HG03575 (cell line): ENCODE results near the gene CCDC172.
"Not testable (repeated sequence)": the region's sequence is repeated elsewhere in the genome, so short reads cannot be mapped to it uniquely, and the experiment has no call there.

Source experiments
- ATAC-seq: cut with Tn5 transposase; IDR thresholded peaks from one replicate; pipeline ENCODE4 v1.9.1; 2021; ENCODE audit not compliant: unreplicated experiment, insufficient number of reproducible peaks, low FRiP score; ENCODE audit errors: extremely low read depth

The CCDC172 gene

DNA sequence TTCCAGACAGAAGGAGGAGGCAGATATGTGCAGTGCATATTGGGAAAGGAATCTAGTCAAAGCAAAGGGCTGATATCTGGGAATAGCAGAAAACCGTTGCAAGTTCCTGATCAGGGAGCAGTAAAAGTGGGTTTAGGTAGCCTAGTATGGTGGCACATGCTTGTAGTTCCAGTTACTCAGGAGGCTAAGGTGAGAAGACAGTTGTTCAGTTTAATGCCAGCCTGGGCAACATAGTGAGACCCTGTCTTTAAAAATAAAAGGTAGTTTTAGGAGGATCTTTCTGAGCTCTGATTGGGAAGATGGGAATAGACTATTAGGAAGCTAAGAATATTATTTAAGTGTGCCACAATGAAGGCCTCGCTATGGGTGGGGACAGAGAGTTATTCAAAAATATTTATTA lies 1.7 kb downstream of the CCDC172 start:
- no peak for ATAC-seq

DNA sequence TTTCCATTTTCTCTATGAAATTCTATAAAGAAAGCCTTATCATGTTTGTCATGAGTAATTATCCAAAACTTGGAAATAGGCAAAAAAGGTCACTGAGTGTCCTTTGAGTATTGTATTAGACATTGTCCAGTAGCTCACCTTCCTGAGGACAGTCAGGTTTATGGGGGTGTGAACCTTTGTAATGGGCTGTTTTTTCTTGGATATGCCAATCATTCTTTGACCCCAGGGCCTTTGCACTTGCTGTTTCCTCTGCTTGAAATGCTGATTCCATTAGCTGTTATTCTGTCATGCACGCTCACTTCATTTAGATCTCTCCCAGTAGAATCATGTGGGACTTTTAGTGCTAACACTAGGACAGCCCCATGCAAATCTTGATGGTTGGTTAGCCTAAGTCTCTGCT lies 4.9 kb downstream of the CCDC172 start:
- ATAC-seq: no peak

DNA sequence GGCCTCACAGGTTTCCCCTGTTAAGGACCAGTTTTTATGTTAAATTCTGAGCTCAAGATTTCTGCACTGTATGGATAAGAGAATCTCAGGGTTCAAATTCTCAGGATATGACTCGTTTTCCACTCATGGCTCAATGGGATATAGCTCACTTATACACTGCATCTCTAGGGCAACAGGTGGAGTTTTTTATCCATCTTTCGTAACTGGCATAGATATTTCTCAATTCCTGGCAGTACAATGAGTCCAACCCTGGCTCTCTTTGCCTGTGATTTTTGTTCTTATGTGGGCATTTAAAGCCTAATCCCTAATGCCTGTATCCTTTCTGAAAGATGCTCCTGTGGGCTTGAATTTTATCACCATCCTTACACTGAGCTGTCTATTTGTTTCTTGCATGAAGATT lies 7.6 kb downstream of the CCDC172 start:
- no peak for ATAC-seq

GRCh38 chr10:116336866-116337265 lies 12.6 kb downstream of the CCDC172 start:
- ATAC-seq: no peak

GRCh38 chr10:116352125-116352524 lies 27.9 kb downstream of the CCDC172 start:
- ATAC-seq: no peak

- no peak for ATAC-seq
Measured at GRCh38 chr10:116353817-116354216, 29.6 kb downstream of the CCDC172 start.

DNA sequence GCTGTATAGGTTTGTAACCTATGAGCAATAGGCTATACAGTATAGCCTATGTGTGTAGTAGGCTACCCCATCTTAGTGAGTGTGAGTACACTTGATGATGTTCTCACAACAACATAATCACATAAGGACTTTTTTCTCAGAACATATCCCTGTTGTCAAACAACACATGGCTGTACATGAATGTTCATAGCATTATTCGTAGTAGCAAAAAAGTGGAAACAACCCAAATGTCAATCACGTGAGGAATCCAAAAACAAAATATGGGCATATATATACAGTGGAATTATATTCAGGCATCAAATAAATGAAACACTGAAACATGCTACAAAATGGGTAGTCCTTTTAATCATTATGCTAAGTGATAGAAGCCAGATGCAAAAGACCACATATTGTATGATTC lies 31.1 kb downstream of the CCDC172 start:
- ATAC-seq: no peak

DNA sequence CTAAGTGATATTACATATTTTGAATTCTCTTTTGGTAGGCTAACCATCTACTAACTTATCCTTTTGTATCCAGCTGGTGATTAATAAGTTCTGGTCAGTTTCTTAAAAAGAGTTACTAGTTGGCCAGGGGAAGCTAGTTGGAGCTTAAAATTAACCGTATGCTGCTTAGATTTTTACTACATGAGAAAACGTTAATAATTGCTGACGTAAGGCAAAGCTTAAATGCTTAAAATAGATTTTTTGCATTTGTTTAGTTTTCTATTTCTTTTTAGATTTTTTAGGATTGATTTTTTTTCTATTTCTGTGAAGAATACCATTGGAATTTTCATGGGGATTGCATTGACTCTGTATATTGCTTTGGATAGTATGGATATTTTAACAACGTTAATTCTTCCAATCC lies 32.6 kb downstream of the CCDC172 start:
- ATAC-seq: no peak

DNA sequence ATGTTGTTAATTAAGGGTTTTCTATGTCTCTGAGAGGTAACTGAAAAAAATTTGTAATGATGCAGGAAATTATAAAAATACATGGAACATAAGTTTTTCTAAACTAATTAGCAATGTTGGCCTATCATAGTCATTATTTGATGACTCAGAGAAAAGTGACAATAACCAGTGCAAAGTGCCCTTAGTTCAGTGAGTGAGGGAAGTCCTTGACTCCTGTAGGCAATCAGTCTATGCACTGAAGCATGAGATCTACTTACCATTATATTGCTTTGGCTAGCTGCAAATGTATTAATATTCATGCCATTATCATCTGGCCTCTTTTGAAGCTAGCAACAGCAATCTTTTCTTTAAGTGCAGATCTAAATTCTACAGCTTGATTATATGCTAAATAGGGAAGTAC lies 40.6 kb downstream of the CCDC172 start:
- ATAC-seq: no peak

DNA sequence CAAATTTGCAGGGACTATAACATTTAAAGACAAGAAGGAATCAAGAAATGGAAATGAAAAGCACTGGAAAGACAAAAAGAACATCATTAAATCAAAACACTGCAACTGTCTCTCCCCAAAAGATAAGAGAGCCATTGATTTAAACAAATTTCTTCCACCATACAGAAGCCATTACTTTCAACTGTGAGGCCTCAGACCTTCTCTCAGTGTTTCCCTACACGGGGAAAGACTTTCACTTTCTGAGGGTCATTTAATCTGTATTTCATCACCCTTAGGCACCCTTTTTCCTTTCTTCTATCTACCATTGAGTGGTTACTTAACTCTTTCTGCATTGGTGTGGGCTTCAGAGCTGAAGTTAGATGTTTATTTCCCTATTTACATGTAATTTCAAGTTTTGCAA lies 47.5 kb downstream of the CCDC172 start:
- no peak for ATAC-seq

DNA sequence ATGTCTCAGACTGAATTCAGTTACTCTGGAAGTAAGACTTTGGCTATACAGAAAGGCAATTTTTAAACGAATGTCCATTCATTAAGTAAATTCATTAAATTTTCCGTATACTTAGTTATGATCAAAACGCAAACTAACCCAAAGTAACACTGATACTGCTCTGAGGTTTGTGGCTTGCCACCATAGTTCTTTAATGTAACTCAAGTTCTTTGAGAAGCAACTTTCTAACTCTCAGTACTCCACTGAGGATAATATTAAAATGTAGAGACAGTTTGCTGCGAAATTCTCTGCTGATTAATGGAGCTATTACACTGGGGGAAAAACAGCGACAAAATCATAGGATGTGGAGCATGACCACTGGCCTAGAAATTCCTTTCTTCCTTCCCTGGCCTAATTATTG lies 58.0 kb downstream of the CCDC172 start:
- ATAC-seq: no peak

DNA sequence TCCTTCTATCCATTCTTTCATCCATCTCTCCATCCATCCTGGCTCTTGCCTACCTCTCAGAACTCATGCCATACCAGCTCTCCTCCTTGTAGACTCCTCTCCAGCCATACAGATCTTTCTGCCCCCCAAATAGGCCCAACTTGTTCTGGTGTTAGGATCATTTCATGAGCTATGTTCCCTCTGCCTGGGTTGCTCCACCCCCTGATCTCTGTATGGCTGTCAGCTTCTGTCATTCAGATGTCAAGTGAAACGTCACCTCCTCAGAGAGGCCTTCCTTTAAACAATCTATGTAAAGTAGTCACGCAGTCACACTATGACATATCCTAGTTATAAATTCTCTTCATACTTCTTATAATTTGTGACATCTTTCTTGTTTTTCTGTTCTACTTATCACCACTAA lies 61.1 kb downstream of the CCDC172 start:
- no peak for ATAC-seq

- no peak for ATAC-seq
Measured at GRCh38 chr10:116385994-116386809, 62.0 kb downstream of the CCDC172 start.

DNA sequence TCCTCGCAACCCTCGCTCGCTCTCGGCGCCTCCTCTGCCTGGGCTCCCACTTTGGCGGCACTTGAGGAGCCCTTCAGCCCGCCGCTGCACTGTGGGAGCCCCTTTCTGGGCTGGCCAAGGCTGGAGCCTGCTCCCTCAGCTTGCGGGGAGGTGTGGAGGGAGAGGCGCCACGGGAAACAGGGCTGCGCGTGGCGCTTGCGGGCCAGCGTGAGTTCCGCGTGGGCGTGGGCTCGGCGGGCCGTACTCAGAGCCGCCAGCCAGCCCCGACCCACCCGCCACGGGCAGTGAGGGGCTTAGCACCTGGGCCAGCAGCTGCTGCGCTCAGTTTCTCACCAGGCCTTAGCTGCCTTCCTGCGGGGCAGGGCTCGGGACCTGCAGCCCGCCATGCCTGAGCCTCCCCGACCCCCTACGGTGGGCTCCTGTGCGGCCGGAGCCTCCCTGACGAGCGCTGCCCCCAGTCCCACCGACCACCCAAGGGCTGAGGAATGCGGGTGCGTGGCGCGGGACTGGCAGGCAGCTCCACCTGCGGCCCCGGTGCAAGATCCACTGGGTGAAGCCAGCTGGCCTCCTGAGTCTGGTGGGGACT lies 69.1 kb downstream of the CCDC172 start:
- ATAC-seq: not testable (repeated sequence)

- ATAC-seq: no peak
Measured at GRCh38 chr10:116395223-116395985, 71.2 kb downstream of the CCDC172 start.

DNA sequence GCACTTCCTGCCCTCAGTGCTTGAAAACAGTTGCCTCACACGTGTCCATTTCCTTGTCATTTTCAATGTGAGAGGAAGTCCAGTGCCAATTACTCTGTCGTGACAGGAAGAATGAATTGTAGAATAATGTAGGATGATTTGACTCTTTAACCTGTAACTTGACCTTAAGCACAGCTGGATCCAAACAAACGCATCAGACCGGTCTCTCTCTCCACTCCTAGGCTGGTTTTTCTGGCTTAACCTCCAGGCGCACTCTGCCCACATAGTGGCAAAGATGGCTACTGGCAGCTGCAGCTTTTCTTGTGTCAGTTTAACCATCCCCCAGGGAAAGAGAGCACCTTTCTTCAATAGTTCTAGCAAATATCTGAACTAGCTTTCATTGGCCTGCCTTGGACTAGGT lies 74.0 kb downstream of the CCDC172 start:
- ATAC-seq: no peak

DNA sequence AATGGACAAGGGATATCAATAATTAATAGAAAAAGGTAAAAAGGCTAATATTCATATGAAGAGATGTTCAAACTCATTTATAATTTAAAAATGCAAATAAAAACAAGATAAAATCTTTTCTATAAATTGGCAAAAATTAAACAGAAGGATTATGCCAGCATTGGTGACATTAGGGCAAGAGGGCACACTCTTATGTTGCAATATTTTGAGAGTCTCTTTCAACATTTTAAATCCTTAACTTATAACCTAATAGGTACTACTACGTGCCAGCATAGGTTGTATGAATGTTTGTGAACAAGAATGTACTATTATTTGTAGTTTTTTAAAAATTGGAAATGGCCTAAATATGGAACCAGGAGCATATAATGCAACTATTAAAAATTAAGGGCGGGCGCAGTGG lies 78.6 kb downstream of the CCDC172 start:
- no peak for ATAC-seq

- no peak for ATAC-seq
Measured at GRCh38 chr10:116403740-116404250, 79.5 kb downstream of the CCDC172 start.

- no peak for ATAC-seq
Measured at GRCh38 chr10:116408719-116409118, 84.5 kb downstream of the CCDC172 start.

DNA sequence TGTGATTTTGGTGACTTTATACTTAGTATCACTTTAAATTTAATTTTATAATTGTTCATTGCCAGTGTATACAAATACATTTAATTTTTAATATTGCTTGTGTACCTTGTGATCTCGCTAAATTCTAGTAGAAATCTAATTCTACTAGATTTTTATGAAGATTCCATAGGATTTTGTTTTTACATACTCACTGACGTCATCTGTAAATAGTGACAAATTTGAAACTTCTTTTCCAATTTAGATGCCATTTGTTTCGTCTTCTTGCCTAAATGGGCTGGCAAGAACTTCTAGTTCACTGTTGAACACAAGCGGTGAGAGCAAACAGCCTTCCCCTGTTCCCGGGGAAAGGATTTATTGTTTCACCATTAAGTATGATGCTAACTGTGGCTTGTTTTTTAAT lies 86.1 kb downstream of the CCDC172 start:
- no peak for ATAC-seq
